ENCODE data around the gene REG3G.

Gene REG3G

DNA sequence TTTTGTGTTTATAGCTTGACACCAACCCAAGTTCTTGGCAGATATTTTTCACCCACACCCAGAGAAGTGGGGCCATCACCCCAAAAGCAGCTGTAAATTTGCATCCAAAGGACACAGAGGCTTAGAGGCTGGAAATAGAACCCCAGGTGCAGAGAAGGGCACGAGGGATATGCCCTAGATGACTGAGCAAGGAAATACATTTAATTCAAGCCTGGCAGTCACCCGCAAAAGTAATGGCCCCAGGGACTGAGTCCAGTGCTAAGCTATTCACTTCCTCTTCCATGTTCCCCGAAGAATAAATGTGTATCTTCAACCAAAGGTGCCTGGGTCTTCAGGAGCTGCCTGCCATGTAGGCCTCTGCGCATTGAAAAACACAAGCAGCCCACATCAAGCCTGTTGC, 14.0 kb upstream of the REG3G start:
- Histone ChIP-seq H2BK120ac (ENCODE audit: low read depth, low read length) (no peak overlapping the region), H3K4ac (ENCODE audit: low read depth in 1 of 2, low read length in 2 of 2) (no peak overlapping the region), H3K14ac (ENCODE audit: low read length in 2 of 2) (no peak overlapping the region), H2AFZ (ENCODE audit: low read depth, low read length) (no peak overlapping the region), H2BK5ac (ENCODE audit: low read depth, low read length, poor library complexity, severe bottlenecking) (no peak overlapping the region), H4K8ac (ENCODE audit: low read length) (no peak overlapping the region), H3K36me3 (ENCODE audit: control insufficient read depth in 1 of 2, insufficient read depth in 2 of 2, low read depth in 1 of 2, low read length in 2 of 2) (no peaks in the 10 kb centered on the region), H3K4me3 (ENCODE audit: insufficient read depth in 1 of 2, low read depth in 1 of 2, low read length in 2 of 2) (no peak overlapping the region), H3K23ac (ENCODE audit: low read length in 2 of 2) (no peak overlapping the region), H2AK5ac (ENCODE audit: low read length, severe bottlenecking) (no peak overlapping the region), H2BK15ac (ENCODE audit: low read depth, poor library complexity, severe bottlenecking) (no peak overlapping the region), H3K9me3 (ENCODE audit: control insufficient read depth, low read length) (no peaks in the 10 kb centered on the region), H3K27me3 (ENCODE audit: control insufficient read depth in 1 of 2, insufficient read depth in 1 of 2, low read length in 2 of 2) (no peaks in the 10 kb centered on the region), H2BK12ac (ENCODE audit: low read length in 2 of 2) (no peak overlapping the region), H3K9ac (ENCODE audit: low read length) (no peak overlapping the region), H4K91ac (ENCODE audit: low read length) (no peak overlapping the region), H3K18ac (ENCODE audit: low read depth in 1 of 2, low read length in 2 of 2) (no peak overlapping the region), H3K79me1 (replicated peaks; ENCODE audit: low read length, poor library complexity, severe bottlenecking) (no peaks in the 10 kb centered on the region), H3K27ac (ENCODE audit: low read length, poor library complexity, severe bottlenecking) (no peak overlapping the region), H3K4me2 (ENCODE audit: low read length, poor library complexity, severe bottlenecking) (no peak overlapping the region), H3K4me1 (ENCODE audit: control insufficient read depth, insufficient read depth, low read depth, low read length) (no peaks in the 10 kb centered on the region)
- 69% methylated on average over 4 of the region's 4 CpGs for WGBS
- DNase-seq = no peak

DNA sequence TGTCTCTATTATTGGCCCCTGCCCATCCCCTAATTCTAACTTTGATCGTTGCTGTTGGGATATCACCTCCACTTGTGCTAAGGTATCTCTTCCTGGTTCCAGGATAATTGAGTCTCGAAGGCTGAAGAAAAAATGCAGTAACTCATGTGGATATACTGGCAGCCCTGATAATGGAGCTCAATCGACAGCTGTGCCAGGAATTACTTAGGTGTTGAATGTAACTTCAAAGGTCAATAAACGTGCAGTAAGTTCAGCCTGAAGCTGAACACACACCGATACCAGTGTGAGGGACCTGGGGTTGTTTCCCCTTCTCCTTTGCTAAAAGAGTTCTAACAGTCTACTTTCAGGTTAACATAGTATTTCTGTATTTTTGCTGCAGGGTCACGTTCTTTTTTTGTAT, 11.9 kb upstream of the REG3G start:
- H3K27ac ChIP-seq (ENCODE audit: low read length, poor library complexity, severe bottlenecking) = no peak overlapping the region
- no peak overlapping the region for H4K91ac ChIP-seq (ENCODE audit: low read length)
- no peaks in the 10 kb centered on the region for H3K4me1 ChIP-seq (ENCODE audit: control insufficient read depth, insufficient read depth, low read depth, low read length)

DNA sequence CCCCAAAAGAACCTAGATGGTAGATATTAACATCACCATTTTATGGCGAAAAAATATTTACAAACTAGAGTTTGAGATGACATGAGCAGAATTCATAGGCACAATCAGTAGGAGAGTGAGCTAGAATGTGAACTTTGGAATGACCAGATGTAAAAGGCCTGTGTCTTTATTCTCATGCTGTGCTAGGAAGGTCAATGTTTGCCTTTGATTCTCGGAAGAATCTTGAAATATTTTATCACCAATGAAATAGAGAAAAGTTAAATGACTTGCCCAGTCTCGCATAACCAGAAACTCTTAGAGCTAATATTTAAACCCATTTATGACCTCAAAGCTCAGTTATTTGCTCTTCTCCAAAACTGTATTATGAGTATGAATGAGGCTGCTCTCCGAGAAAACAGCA, 9.2 kb upstream of the REG3G start:
- WGBS = 90% methylated on average over 2 of the region's 4 CpGs
- Histone ChIP-seq H2BK12ac (ENCODE audit: low read length in 2 of 2) (no peak overlapping the region), H2BK5ac (ENCODE audit: low read depth, low read length, poor library complexity, severe bottlenecking) (no peak overlapping the region), H3K36me3 (ENCODE audit: control insufficient read depth in 1 of 2, insufficient read depth in 2 of 2, low read depth in 1 of 2, low read length in 2 of 2) (no peaks in the 10 kb centered on the region), H3K4ac (ENCODE audit: low read depth in 1 of 2, low read length in 2 of 2) (no peak overlapping the region), H3K18ac (ENCODE audit: low read depth in 1 of 2, low read length in 2 of 2) (no peak overlapping the region), H3K23ac (ENCODE audit: low read length in 2 of 2) (no peak overlapping the region), H4K8ac (ENCODE audit: low read length) (no peak overlapping the region), H2AK5ac (ENCODE audit: low read length, severe bottlenecking) (no peak overlapping the region), H2AFZ (ENCODE audit: low read depth, low read length) (no peak overlapping the region), H3K9ac (ENCODE audit: low read length) (no peak overlapping the region), H2BK120ac (ENCODE audit: low read depth, low read length) (no peak overlapping the region), H3K4me3 (ENCODE audit: insufficient read depth in 1 of 2, low read depth in 1 of 2, low read length in 2 of 2) (no peak overlapping the region), H3K27ac (ENCODE audit: low read length, poor library complexity, severe bottlenecking) (no peak overlapping the region), H3K9me3 (ENCODE audit: control insufficient read depth, low read length) (no peaks in the 10 kb centered on the region), H3K4me2 (ENCODE audit: low read length, poor library complexity, severe bottlenecking) (no peak overlapping the region), H3K27me3 (ENCODE audit: control insufficient read depth in 1 of 2, insufficient read depth in 1 of 2, low read length in 2 of 2) (no peaks in the 10 kb centered on the region), H3K79me1 (replicated peaks; ENCODE audit: low read length, poor library complexity, severe bottlenecking) (no peaks in the 10 kb centered on the region), H3K4me1 (ENCODE audit: control insufficient read depth, insufficient read depth, low read depth, low read length) (no peaks in the 10 kb centered on the region), H2BK15ac (ENCODE audit: low read depth, poor library complexity, severe bottlenecking) (no peak overlapping the region), H3K14ac (ENCODE audit: low read length in 2 of 2) (no peak overlapping the region), H4K91ac (ENCODE audit: low read length) (no peak overlapping the region)
- no peak for DNase-seq

More for the DNA sequence above, 11.9 kb upstream of the REG3G start:
- Histone ChIP-seq H3K23ac (ENCODE audit: low read length in 2 of 2) (no peak overlapping the region), H3K4me3 (ENCODE audit: insufficient read depth in 1 of 2, low read depth in 1 of 2, low read length in 2 of 2) (no peak overlapping the region), H2AK5ac (ENCODE audit: low read length, severe bottlenecking) (no peak overlapping the region), H3K27me3 (ENCODE audit: control insufficient read depth in 1 of 2, insufficient read depth in 1 of 2, low read length in 2 of 2) (no peaks in the 10 kb centered on the region), H3K4ac (ENCODE audit: low read depth in 1 of 2, low read length in 2 of 2) (no peak overlapping the region), H3K79me1 (replicated peaks; ENCODE audit: low read length, poor library complexity, severe bottlenecking) (no peaks in the 10 kb centered on the region), H3K36me3 (ENCODE audit: control insufficient read depth in 1 of 2, insufficient read depth in 2 of 2, low read depth in 1 of 2, low read length in 2 of 2) (no peaks in the 10 kb centered on the region), H3K9ac (ENCODE audit: low read length) (no peak overlapping the region), H4K8ac (ENCODE audit: low read length) (no peak overlapping the region), H3K14ac (ENCODE audit: low read length in 2 of 2) (no peak overlapping the region), H3K9me3 (ENCODE audit: control insufficient read depth, low read length) (no peaks in the 10 kb centered on the region), H2BK12ac (ENCODE audit: low read length in 2 of 2) (no peak overlapping the region), H2BK120ac (ENCODE audit: low read depth, low read length) (no peak overlapping the region), H2BK15ac (ENCODE audit: low read depth, poor library complexity, severe bottlenecking) (no peak overlapping the region), H3K18ac (ENCODE audit: low read depth in 1 of 2, low read length in 2 of 2) (no peak overlapping the region), H2BK5ac (ENCODE audit: low read depth, low read length, poor library complexity, severe bottlenecking) (no peak overlapping the region), H2AFZ (ENCODE audit: low read depth, low read length) (no peak overlapping the region), H3K4me2 (ENCODE audit: low read length, poor library complexity, severe bottlenecking) (no peak overlapping the region)
- 81% methylated on average over 5 of the region's 6 CpGs for WGBS
- no peak for DNase-seq

DNA sequence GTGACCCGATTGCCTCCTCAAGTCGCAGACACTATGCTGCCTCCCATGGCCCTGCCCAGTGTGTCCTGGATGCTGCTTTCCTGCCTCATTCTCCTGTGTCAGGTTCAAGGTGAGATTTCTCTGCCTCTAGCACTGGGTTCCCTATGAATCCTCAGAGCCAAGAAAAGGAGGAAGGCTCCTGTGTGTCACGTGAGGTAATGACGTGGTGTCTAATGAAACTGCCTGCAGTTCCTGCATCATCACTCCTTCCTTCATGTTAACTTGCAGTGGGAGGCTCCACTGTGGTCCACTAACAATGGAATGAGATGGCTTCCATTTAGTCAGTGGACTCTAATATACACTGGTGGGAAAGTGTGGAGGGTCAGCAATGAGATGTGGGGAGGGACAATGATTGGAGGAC, 559 bp downstream of the REG3G start:
- H4K8ac ChIP-seq (ENCODE audit: low read length) = no peak overlapping the region
- DNase-seq = no peak
- peaks cover 4% of the 10 kb centered on the region for H3K9me3 ChIP-seq (ENCODE audit: control insufficient read depth, low read length)
- H2AK5ac ChIP-seq (ENCODE audit: low read length, severe bottlenecking) = no peak overlapping the region
- no peak overlapping the region for H2AFZ ChIP-seq (ENCODE audit: low read depth, low read length)
- H3K79me1 ChIP-seq (replicated peaks; ENCODE audit: low read length, poor library complexity, severe bottlenecking) = no peaks in the 10 kb centered on the region
- no peaks in the 10 kb centered on the region for H3K36me3 ChIP-seq (ENCODE audit: control insufficient read depth in 1 of 2, insufficient read depth in 2 of 2, low read depth in 1 of 2, low read length in 2 of 2)
- H2BK15ac ChIP-seq (ENCODE audit: low read depth, poor library complexity, severe bottlenecking) = no peak overlapping the region
- H2BK120ac ChIP-seq (ENCODE audit: low read depth, low read length) = no peak overlapping the region
- H2BK5ac ChIP-seq (ENCODE audit: low read depth, low read length, poor library complexity, severe bottlenecking) = no peak overlapping the region
- H3K4me1 ChIP-seq (ENCODE audit: control insufficient read depth, insufficient read depth, low read depth, low read length) = no peaks in the 10 kb centered on the region
- no peak overlapping the region for H3K9ac ChIP-seq (ENCODE audit: low read length)
- WGBS = 70% methylated on average over 4 of the region's 4 CpGs
- no peak overlapping the region for H3K4ac ChIP-seq (ENCODE audit: low read depth in 1 of 2, low read length in 2 of 2)
- H3K4me2 ChIP-seq (ENCODE audit: low read length, poor library complexity, severe bottlenecking) = no peak overlapping the region
- H3K27me3 ChIP-seq (ENCODE audit: control insufficient read depth in 1 of 2, insufficient read depth in 1 of 2, low read length in 2 of 2) = no peaks in the 10 kb centered on the region
- H3K18ac ChIP-seq (ENCODE audit: low read depth in 1 of 2, low read length in 2 of 2) = no peak overlapping the region
- no peak overlapping the region for H3K27ac ChIP-seq (ENCODE audit: low read length, poor library complexity, severe bottlenecking)
- no peak overlapping the region for H3K14ac ChIP-seq (ENCODE audit: low read length in 2 of 2)
- no peak overlapping the region for H2BK12ac ChIP-seq (ENCODE audit: low read length in 2 of 2)
- H3K4me3 ChIP-seq (ENCODE audit: insufficient read depth in 1 of 2, low read depth in 1 of 2, low read length in 2 of 2) = no peak overlapping the region
- no peak overlapping the region for H4K91ac ChIP-seq (ENCODE audit: low read length)
- no peak overlapping the region for H3K23ac ChIP-seq (ENCODE audit: low read length in 2 of 2)
